GM18951 (cell line): ENCODE measurements around the gene GPR132.
A peak's percentile ranks its signal among the peaks of the same experiment; 100 is the strongest.
"Not testable (repeated sequence)": the region's sequence is repeated elsewhere in the genome, so short reads cannot be mapped to it uniquely, and the experiment has no call there.

Experiments
- POLR2A ChIP-seq: IDR thresholded peaks from 4 replicates; pipeline ENCODE4 v1.6.1; 2011; ENCODE audit warnings: mild to moderate bottlenecking; ENCODE audit not compliant: insufficient read length, insufficient read depth; ENCODE audit errors: extremely low read depth
- in situ Hi-C: fragments of 300-500 bp; cut with MboI; formaldehyde crosslinking; loops from one replicate; pipeline ENCODE4 v1.12.0; 2022; ENCODE audit warnings: low sequenced_read_pairs, mixed read lengths, inconsistent platforms; ENCODE audit not compliant: unreplicated experiment

GPR132 gene

DNA sequence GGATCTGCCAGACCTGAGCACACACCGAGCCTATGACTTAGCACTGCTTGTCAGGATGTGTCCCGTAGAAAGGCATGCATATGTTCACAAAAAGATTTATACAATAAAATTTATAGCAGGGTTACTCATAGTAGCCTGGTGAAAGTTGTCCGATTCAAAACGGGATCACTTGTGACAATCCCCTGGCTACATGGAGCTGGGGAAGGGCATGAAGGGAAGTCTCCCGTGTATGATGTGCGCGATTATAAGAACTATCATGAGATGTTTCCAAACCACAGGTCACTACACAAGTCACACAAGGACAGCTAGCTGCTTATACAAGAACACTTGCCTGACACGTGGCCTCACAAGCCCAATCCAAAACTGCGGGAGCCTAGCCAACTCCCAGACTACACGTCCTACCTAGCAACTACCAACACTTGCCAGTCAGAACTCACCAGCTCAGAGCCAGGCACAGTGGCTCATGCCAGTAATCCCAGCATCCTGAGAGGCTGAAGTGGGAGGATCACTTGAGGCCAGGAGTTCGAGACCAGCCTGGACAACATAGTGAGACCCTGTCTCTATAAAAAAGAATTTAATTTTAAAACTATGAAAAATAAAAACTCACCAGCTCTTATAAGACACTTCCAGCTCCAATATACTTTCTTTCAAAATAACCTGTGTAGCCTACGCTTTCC lies 36.8 kb downstream of the GPR132 start:
- no peak for TF ChIP-seq POLR2A
- in situ Hi-C loops = no loop called here

DNA sequence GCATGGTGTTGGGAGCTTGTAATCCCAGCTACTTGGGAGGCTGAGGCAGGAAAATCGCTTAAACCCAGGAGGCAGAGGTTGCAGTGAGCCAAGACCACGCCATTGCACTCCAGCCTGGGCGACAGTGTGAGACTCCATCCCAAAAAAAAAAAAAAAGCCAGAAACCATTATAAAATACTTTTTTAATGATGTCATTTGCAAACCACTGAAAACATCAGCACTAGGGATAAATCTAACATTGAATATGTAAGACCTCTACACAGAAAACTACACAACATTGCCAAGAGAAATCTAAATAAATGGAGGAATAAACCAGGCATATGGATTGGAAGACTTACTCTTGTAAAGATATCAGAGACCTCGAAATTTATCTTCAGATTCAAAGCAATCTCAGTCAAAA lies 37.5 kb downstream of the GPR132 start:
- in situ Hi-C loops = not testable (repeated sequence)

- TF ChIP-seq POLR2A = peak; percentile 30
- in situ Hi-C loops = no loop called here
These were observed 38.2 kb downstream of the GPR132 start for GRCh38 chr14:105026802-105027563.

DNA sequence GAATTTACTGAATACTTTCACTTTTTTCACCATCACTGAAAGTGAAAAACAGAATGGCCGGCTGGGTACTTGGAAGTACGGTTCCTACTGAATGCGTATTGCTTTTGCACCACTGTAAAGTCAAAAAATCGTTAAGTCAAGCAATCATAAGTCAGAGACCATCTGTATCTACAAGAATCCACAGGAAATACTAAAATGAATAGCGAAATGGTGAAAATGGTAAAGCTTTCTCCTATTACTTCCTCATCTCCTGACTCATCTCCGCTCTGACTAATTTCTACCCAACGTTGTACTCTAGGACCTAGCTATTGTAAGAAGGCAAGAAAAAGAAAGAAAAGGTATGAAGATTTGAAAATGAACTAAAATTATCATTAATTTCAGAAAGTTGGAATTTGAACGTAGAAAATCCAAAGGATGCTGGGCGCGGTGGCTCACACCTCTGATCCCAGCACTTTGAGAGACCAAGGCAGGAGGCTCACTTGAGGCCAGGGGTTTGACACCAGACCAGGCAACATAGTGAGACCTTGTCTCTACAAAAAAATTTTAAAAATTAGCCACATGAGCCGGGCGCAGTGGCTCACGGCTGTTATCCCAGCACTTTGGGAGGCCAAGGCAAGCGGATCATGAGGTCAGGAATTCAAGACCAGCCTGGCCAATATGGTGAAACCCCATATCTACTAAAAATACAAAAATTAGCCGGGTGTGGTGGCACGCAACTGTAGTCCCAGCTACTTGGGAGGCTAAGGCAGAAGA lies 39.0 kb downstream of the GPR132 start:
- in situ Hi-C loops = no loop called here
- no peak for TF ChIP-seq POLR2A

GRCh38 chr14:105025429-105025828 lies 39.8 kb downstream of the GPR132 start:
- TF ChIP-seq POLR2A = no peak
- in situ Hi-C loops = no loop called here

DNA sequence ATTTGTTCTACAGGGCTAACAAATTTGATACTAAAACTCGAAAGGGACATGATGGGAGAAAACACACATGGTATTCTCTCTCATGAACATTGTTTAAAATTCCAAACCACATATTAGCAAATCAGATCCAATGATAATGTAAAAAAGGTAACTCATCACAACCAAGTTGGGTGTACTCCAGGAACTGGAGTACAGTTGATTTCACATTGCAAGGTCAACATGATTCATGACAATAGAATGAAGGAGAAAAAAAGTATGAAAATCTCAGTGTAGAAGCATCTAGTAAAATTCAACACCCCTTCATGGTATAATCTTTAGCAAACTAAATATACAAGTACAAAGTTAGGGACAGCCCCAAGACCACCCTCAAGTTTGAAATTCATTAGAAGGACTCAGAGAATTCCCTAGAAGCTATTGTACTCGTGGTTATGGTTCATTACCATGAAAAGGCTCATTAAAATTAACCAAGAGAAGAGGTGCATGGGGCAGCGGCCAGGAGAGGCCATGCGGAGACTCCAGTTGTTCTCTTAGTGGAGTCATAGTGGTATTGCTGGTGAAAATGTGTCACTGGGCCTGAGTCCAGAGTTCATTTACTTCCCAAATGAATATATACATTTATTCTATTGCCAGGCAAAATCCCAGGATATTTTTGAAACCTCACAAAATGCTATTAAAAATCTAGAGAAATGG lies 41.3 kb downstream of the GPR132 start:
- in situ Hi-C loops = no loop called here
- no peak for TF ChIP-seq POLR2A

GRCh38 chr14:105023144-105023543 lies 42.1 kb downstream of the GPR132 start:
- no peak for TF ChIP-seq POLR2A
- in situ Hi-C loops = no loop called here

- TF ChIP-seq POLR2A = no peak
- in situ Hi-C loops = no loop called here
These were observed 43.0 kb downstream of the GPR132 start for GRCh38 chr14:105022276-105022670.

DNA sequence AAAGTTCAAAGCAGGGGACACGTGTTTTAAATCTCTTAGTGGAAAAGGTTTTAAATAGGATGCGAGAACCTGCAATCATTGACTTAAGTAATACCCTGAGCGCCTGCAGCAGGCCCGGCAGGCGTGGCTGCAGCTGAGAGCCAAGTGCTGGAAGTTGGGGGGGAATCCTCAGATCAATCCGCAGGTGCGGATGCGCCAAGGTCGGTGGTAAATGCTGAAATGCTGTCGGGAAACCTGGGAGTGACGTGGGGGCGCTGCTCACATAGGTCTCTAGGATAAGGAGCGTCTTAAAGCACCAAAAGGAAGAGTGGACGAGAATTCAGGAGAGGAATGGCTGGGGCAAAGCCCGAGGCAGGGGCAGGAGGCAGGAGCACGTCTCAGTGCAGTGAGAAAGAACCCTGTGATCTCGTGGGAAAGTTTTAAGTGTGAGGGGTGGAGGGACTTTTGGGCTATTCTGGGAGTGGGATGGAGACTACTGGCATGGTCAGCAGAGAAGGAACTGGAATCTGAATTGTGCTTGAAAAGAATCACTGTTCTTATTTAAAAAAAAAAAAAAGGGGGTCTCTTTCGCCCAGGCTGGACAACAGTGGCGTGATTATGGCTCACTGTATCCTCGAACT lies 43.5 kb downstream of the GPR132 start:
- in situ Hi-C loops = no loop called here
- no peak for TF ChIP-seq POLR2A

- in situ Hi-C loops = no loop called here
- peak; percentile 93 for TF ChIP-seq POLR2A
These were observed 44.2 kb downstream of the GPR132 start, which contains the start of gene CDCA4 for GRCh38 chr14:105020815-105021655. Gene CDCA4 (minus strand): TSS chr14:105021083. CDS start chr14:105011929, 9,154 bp downstream.

DNA sequence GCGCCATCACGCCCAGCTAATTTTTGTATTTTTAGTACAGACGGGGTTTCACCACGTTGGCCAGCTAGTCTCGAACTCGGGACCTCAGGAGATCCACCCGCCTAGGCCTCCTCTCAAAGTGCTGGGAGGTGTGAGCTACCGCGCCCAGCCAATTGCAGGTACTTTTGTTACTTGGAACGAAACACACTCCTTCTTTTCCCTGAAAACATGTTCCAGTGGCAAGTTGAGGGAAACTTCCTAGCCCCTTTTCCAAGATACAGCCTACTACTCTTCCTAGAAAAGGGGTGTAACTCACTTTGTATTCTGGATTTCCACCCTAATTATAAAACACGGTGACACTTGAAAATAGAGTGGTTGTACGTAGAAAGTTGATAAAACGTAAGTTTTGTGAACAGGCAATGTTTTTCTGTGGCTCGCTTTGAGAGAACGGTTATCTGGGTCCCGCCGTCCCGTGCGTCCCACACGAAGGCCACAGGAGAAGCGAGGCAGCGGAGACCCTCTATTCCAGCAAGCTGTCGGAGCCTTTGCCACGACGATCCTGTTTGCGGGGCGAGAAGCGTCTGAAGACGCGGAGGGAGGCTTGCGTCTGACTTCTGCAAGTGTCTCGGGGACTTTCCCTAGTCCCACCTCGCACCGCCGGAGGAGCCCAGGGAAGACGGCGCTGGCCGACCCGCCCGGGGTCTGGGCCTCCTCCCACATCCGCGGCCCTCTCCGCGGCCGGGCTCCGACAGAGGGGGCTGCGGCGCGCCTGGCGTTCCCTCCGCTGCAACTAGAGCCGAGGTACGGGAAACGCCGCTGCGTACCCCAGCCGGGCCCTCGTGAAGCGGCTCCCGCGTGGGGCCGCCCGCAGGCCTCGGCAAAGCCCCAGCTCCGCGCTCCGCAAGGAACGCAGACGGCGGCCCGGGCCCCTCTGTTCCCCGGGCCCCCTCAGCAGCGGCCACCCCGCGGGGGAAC lies 45.1 kb downstream of the GPR132 start:
- in situ Hi-C loops = no loop called here
- TF ChIP-seq POLR2A = no peak
